Measurements from ENCODE around the gene C8A. TPM values are rescaled to one million over a fixed set of nuclear protein-coding genes. Genes with fewer than 3 reads are reported as not detected.

C8A gene
- total and polyA plus RNA-seq, 4 donors: 144 to 669 (median 275) TPM

GRCh38 chr1:56814205-56814604 is 40.4 kb upstream of the C8A start:
- no peak for DNase-seq (ENCODE audit: low spot score)
- H3K4me1 ChIP-seq (ENCODE audit: control insufficient read depth in 4 of 4, insufficient read depth in 4 of 4, low read length in 3 of 4): peaks cover 0 to 47% (median 8%) of the 10 kb centered on the region in 4 donors
- no peaks in the 10 kb centered on the region for H3K9me3 ChIP-seq (ENCODE audit: control insufficient read depth in 4 of 4, low read length in 3 of 4)
- TF ChIP-seq CTCF (IDR thresholded peaks at IDR 0.05; ENCODE audit: low read depth, low read length, missing input control): no peak
- TF ChIP-seq JUND (IDR thresholded peaks at IDR 0.05): no peak
- no peak for TF ChIP-seq SP1 (IDR thresholded peaks at IDR 0.05)
- TF ChIP-seq EGR1 (IDR thresholded peaks at IDR 0.05; ENCODE audit: low read depth in 2 of 2): no peak
- TF ChIP-seq FOXA2 (IDR thresholded peaks at IDR 0.05): no peak
- no peak for TF ChIP-seq RAD21 (IDR thresholded peaks at IDR 0.05)
- no peak for TF ChIP-seq RXRA (IDR thresholded peaks at IDR 0.05)
- no peak for TF ChIP-seq YY1 (IDR thresholded peaks at IDR 0.05)
- no peak for TF ChIP-seq MAX (IDR thresholded peaks at IDR 0.05)
- TF ChIP-seq, protein P1, sequence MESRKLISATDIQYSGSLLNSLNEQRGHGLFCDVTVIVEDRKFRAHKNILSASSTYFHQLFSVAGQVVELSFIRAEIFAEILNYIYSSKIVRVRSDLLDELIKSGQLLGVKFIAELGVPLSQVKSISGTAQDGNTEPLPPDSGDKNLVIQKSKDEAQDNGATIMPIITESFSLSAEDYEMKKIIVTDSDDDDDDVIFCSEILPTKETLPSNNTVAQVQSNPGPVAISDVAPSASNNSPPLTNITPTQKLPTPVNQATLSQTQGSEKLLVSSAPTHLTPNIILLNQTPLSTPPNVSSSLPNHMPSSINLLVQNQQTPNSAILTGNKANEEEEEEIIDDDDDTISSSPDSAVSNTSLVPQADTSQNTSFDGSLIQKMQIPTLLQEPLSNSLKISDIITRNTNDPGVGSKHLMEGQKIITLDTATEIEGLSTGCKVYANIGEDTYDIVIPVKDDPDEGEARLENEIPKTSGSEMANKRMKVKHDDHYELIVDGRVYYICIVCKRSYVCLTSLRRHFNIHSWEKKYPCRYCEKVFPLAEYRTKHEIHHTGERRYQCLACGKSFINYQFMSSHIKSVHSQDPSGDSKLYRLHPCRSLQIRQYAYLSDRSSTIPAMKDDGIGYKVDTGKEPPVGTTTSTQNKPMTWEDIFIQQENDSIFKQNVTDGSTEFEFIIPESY (IDR thresholded peaks at IDR 0.05): no peak
- no peak for TF ChIP-seq HNF4A (conservative IDR thresholded peaks at IDR 0.05)
- no peak for TF ChIP-seq TAF1 (conservative IDR thresholded peaks at IDR 0.05)
- TF ChIP-seq ATF3 (IDR thresholded peaks at IDR 0.05): no peak
- H3K27me3 ChIP-seq (ENCODE audit: control insufficient read depth in 4 of 4, insufficient read depth in 4 of 4, low read length in 3 of 4): no peaks in the 10 kb centered on the region
- no peaks in the 10 kb centered on the region for H3K36me3 ChIP-seq (ENCODE audit: control insufficient read depth in 4 of 4, insufficient read depth in 3 of 4, low read depth in 1 of 4, low read length in 3 of 4)
- 92% methylated on average over 2 of the region's 2 CpGs for WGBS
- no peak overlapping the region for H3K4me3 ChIP-seq (ENCODE audit: low read depth in 1 of 3, low read length in 3 of 3)
- no peak overlapping the region for H3K27ac ChIP-seq (ENCODE audit: low read depth in 1 of 2, low read length in 2 of 2)
- H3K9ac ChIP-seq (ENCODE audit: low read depth in 1 of 2, low read length in 2 of 2): no peak overlapping the region

DNA sequence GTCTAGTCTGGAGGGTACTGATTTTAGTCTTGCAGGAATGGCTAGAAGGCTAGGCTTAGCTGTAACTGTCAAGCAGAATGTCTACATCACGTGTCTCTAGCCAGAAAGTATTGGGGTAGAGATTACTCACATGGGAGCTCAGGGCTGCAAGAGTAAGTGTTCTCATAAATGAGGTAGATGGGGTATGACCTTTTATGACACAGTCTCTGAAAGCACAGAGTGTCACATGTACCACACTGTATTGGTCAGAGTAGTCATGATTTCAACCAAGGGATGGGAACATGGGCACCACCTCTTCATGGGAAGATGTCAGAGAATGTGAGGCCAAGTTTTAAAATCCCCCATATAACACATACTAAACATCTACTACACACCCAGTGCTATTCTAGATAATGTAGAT is 38.3 kb upstream of the C8A start:
- peak overlapping the region in 1 of 2 donors; percentile 73 for H3K9ac ChIP-seq (ENCODE audit: low read depth in 1 of 2, low read length in 2 of 2)
- H3K4me1 ChIP-seq (ENCODE audit: control insufficient read depth in 4 of 4, insufficient read depth in 4 of 4, low read length in 3 of 4): peaks cover 0 to 67% (median 20%) of the 10 kb centered on the region in 4 donors
- H3K4me3 ChIP-seq (ENCODE audit: low read depth in 1 of 3, low read length in 3 of 3): peak overlapping the region in 1 of 3 donors; percentile 10
- WGBS: 82% methylated on average over 1 of the region's 1 CpG
- H3K36me3 ChIP-seq (ENCODE audit: control insufficient read depth in 4 of 4, insufficient read depth in 3 of 4, low read depth in 1 of 4, low read length in 3 of 4): no peaks in the 10 kb centered on the region
- no peaks in the 10 kb centered on the region for H3K27me3 ChIP-seq (ENCODE audit: control insufficient read depth in 4 of 4, insufficient read depth in 4 of 4, low read length in 3 of 4)
- H3K27ac ChIP-seq (ENCODE audit: low read depth in 1 of 2, low read length in 2 of 2): peak overlapping the region; percentile 93 to 98
- no peak for TF ChIP-seq GABPA (IDR thresholded peaks at IDR 0.05 in 1 of 2, conservative IDR thresholded peaks at IDR 0.05 in 1 of 2)
- TF ChIP-seq EGR1 (IDR thresholded peaks at IDR 0.05; ENCODE audit: low read depth in 2 of 2): no peak
- TF ChIP-seq YY1 (IDR thresholded peaks at IDR 0.05): no peak
- TF ChIP-seq FOXA1 (IDR thresholded peaks at IDR 0.05): no peak
- no peak for TF ChIP-seq NR2F2 (IDR thresholded peaks at IDR 0.05)
- no peak for TF ChIP-seq HNF4A (conservative IDR thresholded peaks at IDR 0.05)
- no peak for TF ChIP-seq RAD21 (IDR thresholded peaks at IDR 0.05)
- no peak for TF ChIP-seq MAX (IDR thresholded peaks at IDR 0.05)
- TF ChIP-seq SP1 (IDR thresholded peaks at IDR 0.05): no peak
- TF ChIP-seq ATF3 (IDR thresholded peaks at IDR 0.05): no peak
- TF ChIP-seq TAF1 (conservative IDR thresholded peaks at IDR 0.05): no peak
- TF ChIP-seq JUND (IDR thresholded peaks at IDR 0.05): no peak
- TF ChIP-seq FOXA2 (IDR thresholded peaks at IDR 0.05): no peak
- TF ChIP-seq HNF4G (IDR thresholded peaks at IDR 0.05): no peak
- no peak for TF ChIP-seq RXRA (IDR thresholded peaks at IDR 0.05)
- TF ChIP-seq REST (IDR thresholded peaks at IDR 0.05): no peak
- no peak for TF ChIP-seq CTCF (IDR thresholded peaks at IDR 0.05; ENCODE audit: low read depth, low read length, missing input control)
- TF ChIP-seq, protein P1 (IDR thresholded peaks at IDR 0.05): no peak
- H3K9me3 ChIP-seq (ENCODE audit: control insufficient read depth in 4 of 4, low read length in 3 of 4): no peaks in the 10 kb centered on the region
- no peak for DNase-seq (ENCODE audit: low spot score)
